Nephron progenitor cell (in vitro differentiated cells): ENCODE data around the gene CYS1.
A peak's percentile ranks its signal among the peaks of the same experiment; 100 is the strongest.

Source experiments
- DNase-seq: peaks from one replicate; pipeline ENCODE4 v3.0.0; 2021
- H3K27ac Mint-ChIP-seq: 2 replicates; pipeline ENCODE4 v1.8.0; 2021; ENCODE audit warnings: mild to moderate bottlenecking, moderate library complexity, mixed read lengths
- H3K27me3 Mint-ChIP-seq: 2 replicates; pipeline ENCODE4 v1.8.0; 2021; ENCODE audit warnings: mild to moderate bottlenecking, low read depth, mixed read lengths; ENCODE audit not compliant: poor library complexity
- H3K36me3 Mint-ChIP-seq: 2 replicates; pipeline ENCODE4 v1.8.0; 2021; ENCODE audit warnings: low read depth, mixed read lengths
- H3K4me1 Mint-ChIP-seq: 2 replicates; pipeline ENCODE4 v1.8.0; 2021; ENCODE audit warnings: mixed read lengths
- H3K4me3 Mint-ChIP-seq: 2 replicates; pipeline ENCODE4 v1.8.0; 2021; ENCODE audit warnings: mild to moderate bottlenecking, moderate library complexity, mixed read lengths
- H3K9me3 Mint-ChIP-seq: 2 replicates; pipeline ENCODE4 v1.8.0; 2021; ENCODE audit warnings: mild to moderate bottlenecking, moderate library complexity, mixed read lengths
- TF ChIP-seq, protein P1 (sequence below): fragments of 200-600 bp; sonication (generic); IDR thresholded peaks from 2 replicates; pipeline ENCODE4 v1.5.0; 2021; ENCODE audit warnings: antibody characterized with exemption

Gene CYS1

DNA sequence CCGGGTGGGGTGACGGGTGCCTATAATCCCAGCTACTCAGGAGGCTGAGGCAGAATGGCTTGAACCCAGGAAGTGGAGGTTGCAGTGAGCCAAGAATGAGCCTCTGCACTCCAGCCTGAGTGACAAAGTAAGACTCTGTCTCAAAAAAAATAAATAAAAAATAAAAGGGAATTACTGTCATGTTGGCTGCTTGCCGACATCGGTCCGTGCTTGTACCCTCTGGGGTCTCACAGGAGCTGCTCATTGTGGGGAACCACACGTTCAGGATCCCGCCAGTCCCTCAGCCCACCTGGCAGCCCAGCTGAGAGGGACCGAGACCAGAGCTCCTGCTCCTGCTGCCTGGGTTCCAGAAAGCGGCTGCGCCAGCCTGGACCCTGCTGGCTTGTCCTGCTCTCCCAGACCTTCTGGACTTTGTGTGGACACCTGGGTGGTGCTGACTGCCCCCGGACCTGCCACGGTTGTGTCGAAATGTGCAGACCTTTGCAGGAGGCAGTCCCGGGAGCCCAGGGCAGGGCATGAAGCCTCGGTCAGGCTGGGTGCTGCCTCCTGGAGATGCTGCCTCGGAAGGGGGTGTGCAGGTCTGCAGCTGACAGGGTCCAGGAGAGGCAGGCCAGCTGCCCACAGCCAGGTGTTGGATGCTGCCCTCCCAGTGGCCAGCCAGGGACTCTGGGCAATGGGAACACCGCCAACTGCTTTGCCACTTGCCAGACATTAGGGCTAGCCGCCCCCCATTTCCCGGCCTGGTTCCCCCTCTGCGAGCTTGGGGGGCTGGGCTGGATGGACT is 20.5 kb downstream of the CYS1 start:
- Mint-ChIP-seq H3K4me3 (no peak overlapping the region), H3K9me3 (no peaks in the 10 kb centered on the region), H3K27ac (no peak overlapping the region), H3K36me3 (peaks cover 8% of the 10 kb centered on the region), H3K27me3 (no peaks in the 10 kb centered on the region), H3K4me1 (peaks cover 57% of the 10 kb centered on the region)
- no peak for DNase-seq
- TF ChIP-seq, protein P1, sequence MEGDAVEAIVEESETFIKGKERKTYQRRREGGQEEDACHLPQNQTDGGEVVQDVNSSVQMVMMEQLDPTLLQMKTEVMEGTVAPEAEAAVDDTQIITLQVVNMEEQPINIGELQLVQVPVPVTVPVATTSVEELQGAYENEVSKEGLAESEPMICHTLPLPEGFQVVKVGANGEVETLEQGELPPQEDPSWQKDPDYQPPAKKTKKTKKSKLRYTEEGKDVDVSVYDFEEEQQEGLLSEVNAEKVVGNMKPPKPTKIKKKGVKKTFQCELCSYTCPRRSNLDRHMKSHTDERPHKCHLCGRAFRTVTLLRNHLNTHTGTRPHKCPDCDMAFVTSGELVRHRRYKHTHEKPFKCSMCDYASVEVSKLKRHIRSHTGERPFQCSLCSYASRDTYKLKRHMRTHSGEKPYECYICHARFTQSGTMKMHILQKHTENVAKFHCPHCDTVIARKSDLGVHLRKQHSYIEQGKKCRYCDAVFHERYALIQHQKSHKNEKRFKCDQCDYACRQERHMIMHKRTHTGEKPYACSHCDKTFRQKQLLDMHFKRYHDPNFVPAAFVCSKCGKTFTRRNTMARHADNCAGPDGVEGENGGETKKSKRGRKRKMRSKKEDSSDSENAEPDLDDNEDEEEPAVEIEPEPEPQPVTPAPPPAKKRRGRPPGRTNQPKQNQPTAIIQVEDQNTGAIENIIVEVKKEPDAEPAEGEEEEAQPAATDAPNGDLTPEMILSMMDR = no peak

DNA sequence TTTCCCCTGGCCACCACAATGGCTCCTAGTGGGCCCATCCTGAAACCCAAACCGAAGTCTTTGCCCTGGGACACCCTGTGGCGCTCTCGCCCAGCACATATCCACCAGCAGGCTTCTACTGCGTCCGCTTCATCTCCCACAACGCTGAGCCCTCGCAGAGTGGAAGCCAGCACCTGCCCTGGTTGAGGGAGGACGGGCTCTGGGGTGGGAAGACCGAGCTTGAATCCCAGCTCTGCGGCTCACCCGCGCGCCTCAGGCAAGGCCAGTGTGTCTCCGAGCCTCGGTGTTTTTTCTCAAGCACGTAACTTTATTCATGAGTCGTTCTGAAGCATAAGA is 21.2 kb downstream of the CYS1 start:
- no peaks in the 10 kb centered on the region for H3K9me3 Mint-ChIP-seq
- H3K4me1 Mint-ChIP-seq = peaks cover 65% of the 10 kb centered on the region
- no peak for DNase-seq
- H3K4me3 Mint-ChIP-seq = no peak overlapping the region
- no peaks in the 10 kb centered on the region for H3K27me3 Mint-ChIP-seq
- TF ChIP-seq, protein P1 = no peak
- H3K27ac Mint-ChIP-seq = no peak overlapping the region
- peaks cover 15% of the 10 kb centered on the region for H3K36me3 Mint-ChIP-seq

DNA sequence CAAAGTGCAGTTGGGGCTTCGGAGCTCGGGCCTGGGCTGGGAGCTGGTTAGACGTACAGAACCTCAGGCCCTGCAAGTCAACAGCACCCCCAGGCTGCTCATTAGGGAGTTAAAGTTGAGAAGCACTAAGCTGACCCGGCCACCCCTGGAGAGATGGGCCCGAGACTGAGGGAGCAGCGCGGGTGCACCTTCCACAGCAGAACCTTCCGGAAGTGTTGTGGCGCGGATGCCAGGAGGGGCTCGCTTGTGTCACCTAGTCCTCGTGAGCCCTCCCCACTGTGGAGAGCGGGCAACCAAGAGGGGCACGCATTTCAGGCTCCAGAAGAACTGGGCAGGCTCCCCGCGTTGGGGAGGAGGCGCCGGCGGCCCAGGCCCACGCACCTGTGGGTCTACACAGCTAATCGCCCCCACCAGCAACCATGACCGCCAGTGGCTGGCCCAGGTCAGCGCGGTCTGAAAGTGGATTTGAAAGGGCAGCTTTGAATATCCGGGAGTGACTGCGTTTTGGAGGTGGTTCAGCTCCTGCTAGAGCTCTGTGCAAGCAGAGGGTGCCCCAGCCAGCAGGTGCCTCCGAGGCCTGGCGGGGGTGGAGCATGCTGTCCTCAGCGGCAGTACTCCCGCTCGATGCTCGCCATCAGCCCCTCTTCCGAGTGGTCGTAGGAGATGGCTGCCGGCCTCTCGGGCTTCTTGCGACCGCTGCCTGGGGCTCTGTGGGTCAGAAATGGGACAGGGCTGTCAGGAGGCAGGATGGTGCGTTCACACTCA is 21.8 kb downstream of the CYS1 start:
- H3K4me3 Mint-ChIP-seq = no peak overlapping the region
- TF ChIP-seq, protein P1 = no peak
- no peaks in the 10 kb centered on the region for H3K9me3 Mint-ChIP-seq
- H3K4me1 Mint-ChIP-seq = peaks cover 68% of the 10 kb centered on the region
- no peak overlapping the region for H3K27ac Mint-ChIP-seq
- no peaks in the 10 kb centered on the region for H3K27me3 Mint-ChIP-seq
- no peak for DNase-seq
- H3K36me3 Mint-ChIP-seq = peaks cover 21% of the 10 kb centered on the region

DNA sequence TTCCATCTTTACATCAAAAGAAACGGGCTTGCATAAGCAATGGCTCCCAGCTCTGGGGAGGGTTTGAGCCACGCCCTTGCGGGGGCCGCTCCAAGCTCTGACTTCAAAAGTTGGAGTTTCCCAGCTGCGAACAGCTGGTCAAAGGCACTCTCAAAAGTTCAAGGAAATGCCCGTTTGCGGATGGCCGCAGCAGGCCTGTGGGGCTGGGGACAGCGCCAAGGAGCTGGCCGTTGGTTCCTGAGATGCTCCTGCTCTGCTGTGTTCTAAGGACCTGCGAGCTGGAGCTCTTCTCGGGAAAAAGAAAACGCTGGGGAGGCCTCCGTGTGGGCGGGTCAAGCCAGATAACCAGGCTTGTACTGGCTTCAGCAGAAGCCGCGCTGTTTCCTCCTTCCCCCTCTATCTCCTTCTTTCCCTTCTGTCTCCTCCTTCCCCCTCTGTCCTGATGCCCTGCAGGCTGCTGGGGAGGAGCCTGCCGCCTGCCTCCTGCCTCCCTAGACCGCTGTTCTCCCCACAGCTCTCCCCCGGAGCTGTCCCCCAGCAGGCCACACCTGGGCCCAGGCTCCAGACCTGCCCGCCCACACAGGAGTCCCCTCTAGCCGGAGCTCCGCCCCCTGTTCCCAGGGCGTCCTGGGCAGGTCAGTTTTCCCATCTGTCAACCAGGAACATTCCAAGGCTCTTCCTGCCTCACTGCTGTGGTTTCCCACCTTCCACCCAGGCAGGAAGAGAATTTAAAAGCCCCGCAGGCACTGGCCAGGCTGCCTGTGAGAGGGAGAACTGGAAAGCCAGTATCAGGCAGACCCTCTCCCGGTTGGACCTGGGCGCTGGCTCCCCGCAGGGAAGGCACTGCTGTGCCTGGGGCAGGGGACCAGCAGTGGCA is 22.7 kb downstream of the CYS1 start:
- peaks cover 31% of the 10 kb centered on the region for H3K36me3 Mint-ChIP-seq
- TF ChIP-seq, protein P1 = no peak
- no peaks in the 10 kb centered on the region for H3K9me3 Mint-ChIP-seq
- peak; percentile 69 for DNase-seq
- H3K4me3 Mint-ChIP-seq = peak overlapping the region; percentile 78
- no peaks in the 10 kb centered on the region for H3K27me3 Mint-ChIP-seq
- H3K4me1 Mint-ChIP-seq = peaks cover 66% of the 10 kb centered on the region
- H3K27ac Mint-ChIP-seq = no peak overlapping the region

DNA sequence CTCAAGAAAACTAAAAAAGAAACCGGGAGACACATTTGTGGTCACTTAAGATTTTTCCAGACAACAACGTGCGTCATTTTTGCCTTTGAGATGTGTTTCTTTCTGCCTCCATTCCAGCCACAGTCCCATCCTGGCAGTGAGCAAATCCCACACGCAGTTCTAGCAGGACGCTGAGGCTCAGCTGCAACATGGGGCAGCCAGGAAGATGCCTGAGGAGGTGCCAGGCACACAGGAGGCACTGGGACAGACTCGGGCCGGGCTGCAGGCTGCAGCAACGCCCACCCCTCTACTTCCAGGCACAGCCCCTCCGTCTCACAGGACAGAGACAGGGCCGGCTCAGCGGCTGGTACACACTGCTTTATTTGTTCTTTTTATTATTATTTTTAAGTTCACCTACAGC is 23.8 kb downstream of the CYS1 start:
- peaks cover 59% of the 10 kb centered on the region for H3K4me1 Mint-ChIP-seq
- TF ChIP-seq, protein P1 = no peak
- no peaks in the 10 kb centered on the region for H3K9me3 Mint-ChIP-seq
- no peak overlapping the region for H3K27ac Mint-ChIP-seq
- H3K27me3 Mint-ChIP-seq = no peaks in the 10 kb centered on the region
- peaks cover 38% of the 10 kb centered on the region for H3K36me3 Mint-ChIP-seq
- peak overlapping the region; percentile 78 for H3K4me3 Mint-ChIP-seq
- no peak for DNase-seq
